Mucosa of rectum (tissue), 2 donors: ENCODE data around the gene TBX1.

Experiments used
- H3K27ac ChIP-seq, 2 donors: one replicate each; pipeline ENCODE4 v1.7.0; 2013; ENCODE audit warnings: inconsistent platforms in 2 of 2, low read depth in 2 of 2, low read length in 2 of 2
- H3K27me3 ChIP-seq, 2 donors: one replicate each; pipeline ENCODE4 v1.7.0; 2013; ENCODE audit warnings: low read length in 2 of 2; ENCODE audit not compliant: control insufficient read depth in 2 of 2, insufficient read depth in 2 of 2
- H3K36me3 ChIP-seq, 2 donors: one replicate each; pipeline ENCODE4 v1.7.0; 2013; ENCODE audit warnings: low read length in 2 of 2; ENCODE audit not compliant: control insufficient read depth in 2 of 2, insufficient read depth in 2 of 2
- H3K4me1 ChIP-seq, 2 donors: one replicate each; pipeline ENCODE4 v1.7.0; 2013; ENCODE audit warnings: low read length in 2 of 2, mild to moderate bottlenecking in 1 of 2; ENCODE audit not compliant: control insufficient read depth in 2 of 2, insufficient read depth in 2 of 2
- H3K4me3 ChIP-seq, 2 donors: one replicate each; pipeline ENCODE4 v1.7.0; 2013; ENCODE audit warnings: low read length in 2 of 2
- H3K9ac ChIP-seq, 2 donors: one replicate each; pipeline ENCODE4 v1.7.0; 2013; ENCODE audit warnings: low read length in 2 of 2, low read depth in 1 of 2, mild to moderate bottlenecking in 1 of 2
- H3K9me3 ChIP-seq, 2 donors: one replicate each; pipeline ENCODE4 v1.7.0; 2013; ENCODE audit warnings: low read length in 2 of 2; ENCODE audit not compliant: control insufficient read depth in 2 of 2
- donor health status: healthy.
- donor health status: Normal muscosa, but diverticular disease.

Gene TBX1

DNA sequence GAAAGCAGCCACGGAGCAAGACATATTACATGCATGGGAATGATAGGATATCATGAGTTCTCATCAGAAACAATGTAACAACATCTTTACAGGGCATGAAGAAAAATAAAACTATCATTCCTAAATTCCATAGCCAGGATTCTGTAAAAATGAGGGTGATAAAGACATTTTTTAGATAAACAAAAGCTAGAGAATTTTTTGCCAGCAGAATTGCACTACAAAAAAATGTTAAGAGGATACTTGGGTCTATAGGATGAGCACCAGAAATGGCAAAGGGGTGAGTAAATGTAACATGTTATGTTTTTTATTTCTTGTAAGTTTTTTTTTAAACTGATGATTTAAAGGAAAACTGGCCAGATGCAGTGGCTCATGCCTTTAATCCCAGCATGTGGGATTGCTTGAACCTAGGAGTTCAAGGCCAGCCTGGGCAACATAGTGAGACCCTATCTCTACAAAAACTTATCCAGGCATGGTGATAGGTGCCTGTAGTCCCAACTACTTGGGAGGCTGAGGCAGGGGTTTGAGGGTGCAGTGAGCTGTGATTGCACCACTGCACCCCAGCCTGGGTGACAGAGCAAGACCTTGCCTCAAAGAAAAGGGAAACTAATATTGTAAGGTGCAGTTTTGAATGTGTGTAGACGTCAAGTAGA lies 33.2 kb downstream of the TBX1 start:
- H3K27ac ChIP-seq, result no peak overlapping the region
- H3K27me3 ChIP-seq, result no peaks in the 10 kb centered on the region
- no peak overlapping the region for H3K4me3 ChIP-seq
- H3K36me3 ChIP-seq, result no peaks in the 10 kb centered on the region
- no peak overlapping the region for H3K9ac ChIP-seq
- no peaks in the 10 kb centered on the region for H3K9me3 ChIP-seq
- H3K4me1 ChIP-seq, result no peaks in the 10 kb centered on the region

GRCh38 chr22:19795617-19796008 lies 35.0 kb downstream of the TBX1 start:
- H3K27me3 ChIP-seq, result no peaks in the 10 kb centered on the region
- H3K27ac ChIP-seq, result no peak overlapping the region
- no peaks in the 10 kb centered on the region for H3K36me3 ChIP-seq
- no peaks in the 10 kb centered on the region for H3K9me3 ChIP-seq
- H3K4me1 ChIP-seq, result no peaks in the 10 kb centered on the region
- no peak overlapping the region for H3K4me3 ChIP-seq
- no peak overlapping the region for H3K9ac ChIP-seq

GRCh38 chr22:19796160-19796559 lies 35.6 kb downstream of the TBX1 start:
- no peaks in the 10 kb centered on the region for H3K36me3 ChIP-seq
- no peaks in the 10 kb centered on the region for H3K9me3 ChIP-seq
- H3K9ac ChIP-seq, result no peak overlapping the region
- no peak overlapping the region for H3K4me3 ChIP-seq
- H3K27ac ChIP-seq, result no peak overlapping the region
- no peaks in the 10 kb centered on the region for H3K4me1 ChIP-seq
- H3K27me3 ChIP-seq, result no peaks in the 10 kb centered on the region

DNA sequence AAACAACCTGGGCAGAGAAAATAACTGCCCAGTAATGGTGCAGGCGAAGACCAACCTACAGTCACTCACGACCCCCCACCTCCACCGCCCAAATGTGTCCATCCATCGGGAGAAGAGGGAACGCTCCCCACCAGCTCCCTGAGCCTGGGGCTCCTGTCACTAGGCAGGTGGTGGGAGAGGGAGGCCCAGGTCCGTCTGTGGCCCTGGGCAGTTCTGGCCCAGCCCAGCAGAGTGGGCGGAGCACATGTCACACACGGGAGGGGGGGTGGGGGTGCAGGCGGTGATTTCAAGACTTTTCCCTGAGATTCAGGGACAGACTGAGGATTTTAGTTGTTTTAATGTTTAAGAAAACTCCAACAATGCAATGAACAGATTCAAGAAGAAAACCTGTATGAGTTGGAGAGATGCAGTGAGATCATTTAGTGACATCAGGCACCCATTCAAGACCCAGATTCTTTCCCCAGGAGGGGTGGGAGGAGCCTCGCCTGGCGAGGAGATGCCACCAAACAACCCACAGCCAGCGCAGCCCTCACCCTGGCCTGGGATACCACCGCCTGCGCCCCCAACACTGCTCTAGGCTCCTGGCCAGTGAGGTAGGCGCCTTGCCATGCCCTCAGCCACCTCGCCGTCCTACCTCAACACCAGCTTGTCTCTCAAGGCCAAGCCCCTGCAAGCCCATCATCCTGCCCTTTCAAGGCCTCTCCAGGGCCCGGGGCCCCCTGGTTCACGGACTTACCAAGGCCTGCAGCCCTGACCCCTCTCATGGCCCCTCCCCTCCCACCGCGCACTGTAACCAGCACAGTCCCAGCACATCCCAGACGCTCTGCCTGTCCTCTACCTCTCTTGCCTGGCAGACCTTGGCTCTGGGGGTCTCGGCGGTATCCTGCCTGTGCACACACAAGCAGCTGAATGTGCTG lies 36.8 kb downstream of the TBX1 start:
- Histone ChIP-seq H3K4me3 (no peak overlapping the region), H3K9me3 (no peaks in the 10 kb centered on the region), H3K27me3 (no peaks in the 10 kb centered on the region), H3K27ac (no peak overlapping the region), H3K4me1 (no peaks in the 10 kb centered on the region), H3K9ac (no peak overlapping the region), H3K36me3 (no peaks in the 10 kb centered on the region)

- no peaks in the 10 kb centered on the region for H3K4me1 ChIP-seq
These were observed 37.6 kb downstream of the TBX1 start for GRCh38 chr22:19798003-19798665.

GRCh38 chr22:19798891-19799293 lies 38.3 kb downstream of the TBX1 start:
- Histone ChIP-seq H3K4me3 (no peak overlapping the region), H3K36me3 (no peaks in the 10 kb centered on the region), H3K4me1 (no peaks in the 10 kb centered on the region), H3K9ac (no peak overlapping the region), H3K9me3 (no peaks in the 10 kb centered on the region), H3K27ac (no peak overlapping the region), H3K27me3 (no peaks in the 10 kb centered on the region)

More at GRCh38 chr22:19798003-19798665, 37.6 kb downstream of the TBX1 start:
- H3K27me3 ChIP-seq, result no peaks in the 10 kb centered on the region
- H3K36me3 ChIP-seq, result no peaks in the 10 kb centered on the region
- no peak overlapping the region for H3K4me3 ChIP-seq
- no peak overlapping the region for H3K9ac ChIP-seq
- no peaks in the 10 kb centered on the region for H3K9me3 ChIP-seq
- H3K27ac ChIP-seq, result no peak overlapping the region

DNA sequence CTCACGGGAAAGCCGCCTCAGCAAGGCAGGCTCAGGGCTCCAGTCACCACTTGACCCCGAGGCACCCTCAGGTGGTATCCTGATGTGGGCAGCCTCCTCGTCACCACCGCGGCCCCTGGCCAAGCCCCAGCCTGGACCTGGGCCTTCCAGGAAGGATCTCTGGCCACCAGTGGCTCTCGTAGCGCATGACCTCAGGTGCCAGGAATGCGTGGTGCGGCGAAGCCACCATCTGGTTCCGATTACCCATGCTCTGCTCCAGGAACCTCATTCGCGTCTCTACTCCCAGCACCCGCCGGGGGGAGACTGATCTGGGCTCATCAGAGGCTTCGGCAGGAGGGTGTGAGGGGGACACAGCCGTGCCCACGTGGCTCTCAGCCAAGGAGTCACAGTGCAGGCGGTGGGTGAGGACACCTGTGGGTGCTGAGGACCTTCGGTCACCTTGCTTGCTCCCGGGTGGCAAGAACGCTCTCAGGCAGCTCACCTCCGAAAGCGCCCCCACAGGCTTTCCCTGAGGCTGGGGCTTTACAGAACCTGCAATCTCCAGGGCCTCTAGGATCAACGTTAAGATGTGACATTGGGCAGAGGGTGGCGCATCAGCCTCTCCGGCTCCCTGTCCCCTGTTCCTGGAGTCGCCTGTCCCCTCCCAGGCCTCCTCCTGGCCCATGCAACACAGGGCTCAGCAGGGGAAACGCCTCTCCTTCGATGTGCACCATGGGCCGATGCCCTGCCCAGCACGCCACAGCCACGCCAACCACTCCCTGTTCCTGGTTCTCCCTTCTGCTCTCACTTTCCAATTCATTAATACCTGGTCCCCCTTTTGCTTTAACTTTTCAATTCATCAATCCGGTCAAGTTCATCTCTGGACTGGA lies 39.0 kb downstream of the TBX1 start:
- Histone ChIP-seq H3K4me1 (no peaks in the 10 kb centered on the region), H3K9me3 (no peaks in the 10 kb centered on the region), H3K27me3 (no peaks in the 10 kb centered on the region), H3K9ac (no peak overlapping the region), H3K4me3 (no peak overlapping the region), H3K27ac (no peak overlapping the region), H3K36me3 (no peaks in the 10 kb centered on the region)

- H3K36me3 ChIP-seq, result no peaks in the 10 kb centered on the region
- no peaks in the 10 kb centered on the region for H3K9me3 ChIP-seq
- no peaks in the 10 kb centered on the region for H3K4me1 ChIP-seq
- no peak overlapping the region for H3K9ac ChIP-seq
- no peaks in the 10 kb centered on the region for H3K27me3 ChIP-seq
- no peak overlapping the region for H3K27ac ChIP-seq
- H3K4me3 ChIP-seq, result no peak overlapping the region
These were observed 39.7 kb downstream of the TBX1 start for GRCh38 chr22:19800306-19800705.

DNA sequence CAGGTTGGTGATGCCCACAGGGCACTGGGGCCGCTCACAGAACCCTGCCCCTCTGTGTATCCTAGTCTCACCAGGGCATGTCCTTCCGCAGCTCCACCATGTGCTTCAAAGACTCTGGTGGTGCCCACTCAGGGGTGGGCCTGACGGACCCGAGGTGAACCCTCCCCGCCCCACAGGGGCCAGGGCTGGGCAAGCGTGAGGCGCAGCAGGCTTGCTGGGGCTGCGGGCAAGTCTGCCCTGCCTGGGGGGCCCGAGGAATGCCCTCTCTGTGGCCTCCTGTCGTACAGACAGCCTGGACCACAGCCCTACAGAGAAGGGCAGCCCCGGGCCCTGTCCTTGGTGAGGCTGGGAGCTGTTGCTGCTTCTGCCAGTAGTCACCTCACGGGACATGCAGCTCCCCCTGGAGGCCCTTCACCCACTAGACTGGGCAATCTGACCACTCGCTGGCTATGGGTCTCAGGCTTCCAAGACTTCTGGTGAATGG lies 40.2 kb downstream of the TBX1 start:
- Histone ChIP-seq H3K4me3 (no peak overlapping the region), H3K4me1 (peaks cover 0 to under 1% of the 10 kb centered on the region in 2 donors), H3K36me3 (no peaks in the 10 kb centered on the region), H3K9ac (no peak overlapping the region), H3K27me3 (no peaks in the 10 kb centered on the region), H3K9me3 (no peaks in the 10 kb centered on the region), H3K27ac (no peak overlapping the region)
